CD4-positive, alpha-beta T cell treated with Interleukin-4 for 4 hours (primary cell): ENCODE measurements around the gene MYCL.

Source experiments
- DNase-seq: peaks from one replicate; pipeline ENCODE4 v3.0.0-alpha.2; 2020

Gene MYCL, protein sequence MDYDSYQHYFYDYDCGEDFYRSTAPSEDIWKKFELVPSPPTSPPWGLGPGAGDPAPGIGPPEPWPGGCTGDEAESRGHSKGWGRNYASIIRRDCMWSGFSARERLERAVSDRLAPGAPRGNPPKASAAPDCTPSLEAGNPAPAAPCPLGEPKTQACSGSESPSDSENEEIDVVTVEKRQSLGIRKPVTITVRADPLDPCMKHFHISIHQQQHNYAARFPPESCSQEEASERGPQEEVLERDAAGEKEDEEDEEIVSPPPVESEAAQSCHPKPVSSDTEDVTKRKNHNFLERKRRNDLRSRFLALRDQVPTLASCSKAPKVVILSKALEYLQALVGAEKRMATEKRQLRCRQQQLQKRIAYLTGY

GRCh38 chr1:39901714-39902459 lies at the start of gene MYCL:
TSS of gene MYCL (minus strand) at chr1:39901917. CDS start at chr1:39901434, 483 bp downstream.
- DNase-seq: peak; percentile 67

DNA sequence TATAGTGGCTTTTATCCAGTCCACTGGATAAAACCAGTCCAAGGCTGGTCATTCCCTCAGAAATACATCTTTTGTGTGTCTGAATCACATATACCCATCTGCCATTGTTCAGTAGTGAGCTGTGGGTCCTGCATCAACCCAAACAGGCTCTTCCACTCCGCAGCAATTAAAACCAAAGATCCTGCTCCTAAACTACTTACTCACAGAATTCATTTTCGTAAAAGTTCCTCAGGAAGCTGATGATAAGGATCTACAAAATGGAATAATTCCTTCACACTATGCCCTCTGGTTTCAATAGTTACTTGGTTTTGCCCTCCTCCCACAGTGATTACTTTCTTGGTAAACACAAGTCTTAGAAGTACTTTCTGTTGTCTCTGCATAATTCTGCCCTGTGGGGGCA lies 48.2 kb upstream of the MYCL start:
- no peak for DNase-seq

GRCh38 chr1:39947260-39947659 lies 45.5 kb upstream of the MYCL start:
- no peak for DNase-seq

DNA sequence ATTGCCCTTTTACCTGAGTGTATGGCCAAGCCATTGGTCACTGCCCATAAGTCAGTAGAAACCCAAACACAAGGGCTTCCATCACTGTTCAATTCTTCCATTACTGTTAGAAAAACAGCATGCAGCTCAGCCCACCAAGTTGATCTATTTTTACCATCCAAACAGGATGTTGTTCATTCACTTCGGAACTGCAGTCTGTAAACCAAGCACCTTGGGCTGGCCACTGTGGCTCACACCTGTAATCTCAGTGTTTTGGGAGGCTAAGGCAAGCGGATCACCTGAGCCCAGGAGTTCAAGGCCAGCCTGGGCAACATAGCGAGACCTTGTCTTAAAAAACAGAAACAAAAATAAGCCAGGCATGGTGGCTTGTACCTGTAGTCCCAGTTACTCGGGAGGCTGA lies 44.5 kb upstream of the MYCL start:
- no peak for DNase-seq

- DNase-seq: no peak
Measured at GRCh38 chr1:39944410-39945112, 42.8 kb upstream of the MYCL start.

- no peak for DNase-seq
Measured at GRCh38 chr1:39943471-39944290, 42.0 kb upstream of the MYCL start.

DNA sequence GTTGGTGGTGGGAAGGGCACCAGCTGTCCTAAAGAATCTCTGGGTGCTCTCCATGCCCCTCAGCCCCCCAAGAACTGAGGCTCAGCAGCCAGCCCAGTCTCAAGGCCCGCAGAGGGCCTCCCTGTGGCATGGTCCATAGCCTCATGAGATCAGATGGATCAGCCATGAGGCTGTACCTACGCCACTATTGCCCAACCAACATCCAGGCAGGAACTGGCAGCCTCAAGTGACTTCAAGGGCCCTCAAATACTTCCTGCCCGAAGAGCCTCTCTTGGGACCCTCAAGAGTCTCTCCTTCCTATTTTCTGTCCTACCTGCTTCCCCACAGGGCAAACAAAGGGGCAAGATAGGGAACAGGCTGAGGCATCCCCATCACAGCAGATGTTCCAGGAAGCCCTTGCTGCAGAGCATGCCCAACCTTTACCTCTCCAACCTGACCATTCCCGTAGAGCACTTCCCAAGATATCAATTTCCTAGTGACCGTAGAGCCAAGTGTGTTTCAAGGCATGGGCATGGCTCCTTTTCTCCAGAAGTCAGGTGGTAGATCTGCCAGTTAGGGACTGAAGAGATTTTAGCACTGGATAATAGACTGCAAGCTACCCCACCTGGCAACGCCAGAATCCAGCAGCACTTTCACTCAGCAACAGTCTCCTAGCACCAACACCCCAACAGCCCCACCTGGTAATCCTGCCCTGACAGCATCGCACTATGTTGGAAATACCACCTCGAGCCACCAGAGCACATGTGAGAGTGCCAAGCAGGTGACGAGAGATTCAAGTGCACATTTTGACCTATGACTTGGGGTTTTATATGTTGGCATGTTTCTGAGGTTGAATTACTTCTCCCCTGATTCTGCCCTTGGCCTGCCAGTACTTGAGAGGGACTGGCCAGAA lies 39.5 kb upstream of the MYCL start:
- DNase-seq: no peak

DNA sequence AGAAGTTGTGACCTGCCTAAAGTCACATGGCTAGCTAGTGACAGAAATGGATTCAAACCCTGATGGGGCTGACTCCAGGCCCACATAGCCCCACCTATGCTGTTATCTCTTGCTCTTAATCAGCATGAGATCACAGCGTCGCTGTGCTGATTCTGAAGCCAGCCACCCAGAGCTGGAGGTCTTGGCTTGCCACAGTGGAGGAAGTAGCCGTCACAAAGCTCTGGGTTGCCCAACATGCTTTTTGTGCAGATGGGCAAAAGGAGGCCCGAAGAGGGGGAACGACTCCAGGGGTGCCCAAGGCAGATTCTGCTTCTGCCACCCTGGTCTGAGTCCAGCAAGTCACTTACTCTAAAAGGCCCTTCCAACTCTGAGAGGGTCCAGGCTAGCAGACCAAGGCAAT lies 38.5 kb upstream of the MYCL start:
- DNase-seq: no peak

DNA sequence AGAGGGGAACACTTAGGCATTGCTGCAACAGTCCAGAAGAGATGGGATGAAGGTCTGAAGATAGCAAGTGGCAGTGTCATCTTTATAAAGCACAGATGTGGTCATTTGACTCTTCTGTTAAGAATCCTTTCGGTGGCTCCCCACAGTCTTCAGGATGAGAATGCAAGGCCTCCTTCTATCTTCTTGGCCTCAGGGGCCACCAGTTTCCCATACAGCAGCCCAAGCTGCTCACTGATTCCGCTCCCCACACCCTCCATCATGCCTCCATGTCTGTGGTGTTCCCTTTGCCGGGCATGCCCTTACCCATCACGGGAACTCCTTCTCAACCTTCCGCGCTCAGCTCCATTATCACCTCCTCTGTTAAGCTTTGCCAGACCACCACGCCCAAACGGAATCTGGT lies 37.1 kb upstream of the MYCL start:
- no peak for DNase-seq

DNA sequence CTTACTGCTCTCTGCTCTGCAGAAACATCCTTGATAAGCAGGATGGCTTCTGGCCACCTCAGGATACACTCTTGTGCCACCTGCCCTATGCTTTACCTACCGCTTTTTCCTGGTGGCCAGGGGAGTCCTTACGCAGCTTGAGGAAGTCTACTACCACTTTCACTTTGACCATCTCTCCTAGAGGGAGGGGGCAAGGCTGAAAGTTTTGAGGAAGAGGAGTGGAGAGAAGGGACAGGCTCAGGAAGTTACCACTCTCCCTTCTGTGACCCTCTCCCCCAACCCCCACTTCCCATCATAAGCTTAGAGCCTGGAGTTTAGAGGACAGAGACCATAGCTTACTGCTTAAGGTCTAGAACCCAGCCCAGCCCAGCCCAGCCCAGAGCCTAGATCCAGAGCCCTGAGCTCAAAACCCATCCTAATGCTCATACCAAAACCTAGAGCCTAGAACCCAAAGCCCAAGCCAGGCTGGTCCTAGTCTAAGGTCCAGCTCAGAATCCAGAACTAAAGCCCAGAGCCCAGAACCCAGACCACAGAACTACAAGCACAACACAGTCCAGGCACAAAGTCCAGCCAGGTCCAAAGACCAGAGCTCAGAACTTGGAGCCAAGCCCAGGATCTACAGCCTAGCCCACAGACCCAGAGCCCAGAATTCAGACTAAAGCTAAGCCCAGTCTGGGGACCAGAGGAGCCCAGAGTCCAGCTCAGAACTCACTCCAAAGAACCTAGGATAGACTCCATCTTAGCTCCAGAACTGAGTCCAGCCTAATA lies 35.2 kb upstream of the MYCL start:
- no peak for DNase-seq

DNA sequence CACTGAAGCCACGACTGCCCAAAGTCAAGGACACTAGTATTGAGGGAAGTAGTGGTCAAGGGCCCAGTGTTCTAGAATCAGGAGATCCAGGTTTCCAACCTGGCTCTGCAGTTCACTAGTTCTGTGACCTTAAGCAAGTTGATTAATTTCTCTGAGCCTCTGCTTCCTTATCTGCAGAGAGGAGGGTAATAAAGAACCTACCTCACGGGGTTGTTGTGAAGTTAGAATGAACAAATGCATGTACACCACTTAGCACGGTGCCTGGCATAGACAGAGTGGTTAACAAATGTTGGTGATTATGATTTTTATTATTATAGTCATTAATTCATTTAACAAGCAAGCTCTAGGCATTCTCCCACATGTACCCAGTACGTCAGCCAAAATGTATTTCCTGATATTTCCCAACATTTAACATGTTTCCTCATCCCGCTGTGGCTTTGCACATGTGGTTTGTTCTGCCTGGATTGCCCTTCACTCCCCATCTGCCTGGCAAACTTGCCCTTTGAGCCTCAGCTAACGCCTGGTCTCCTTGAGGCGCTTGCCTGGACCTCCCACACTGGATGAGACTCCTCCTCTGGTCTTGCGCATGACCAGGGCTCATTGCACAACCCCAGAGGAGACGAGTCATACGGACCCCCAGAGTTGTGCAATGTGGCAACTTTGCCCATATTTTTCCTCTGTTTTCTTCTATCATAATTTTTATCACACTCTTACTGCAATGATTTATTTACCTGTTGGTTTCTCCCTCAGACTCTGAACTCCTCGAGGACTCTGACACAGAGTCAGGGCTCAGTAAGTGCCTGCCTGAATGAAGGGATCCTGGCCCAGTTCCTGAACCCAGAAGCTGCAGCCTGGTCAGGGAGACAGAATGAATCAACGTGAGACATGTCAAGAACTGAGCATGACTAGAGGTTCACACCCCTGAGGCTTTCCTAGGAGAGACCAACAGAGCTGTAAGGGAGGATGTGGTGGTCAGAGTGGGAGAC lies 32.5 kb upstream of the MYCL start:
- DNase-seq: no peak

- no peak for DNase-seq
Measured at GRCh38 chr1:39928809-39929587, 27.3 kb upstream of the MYCL start.

DNA sequence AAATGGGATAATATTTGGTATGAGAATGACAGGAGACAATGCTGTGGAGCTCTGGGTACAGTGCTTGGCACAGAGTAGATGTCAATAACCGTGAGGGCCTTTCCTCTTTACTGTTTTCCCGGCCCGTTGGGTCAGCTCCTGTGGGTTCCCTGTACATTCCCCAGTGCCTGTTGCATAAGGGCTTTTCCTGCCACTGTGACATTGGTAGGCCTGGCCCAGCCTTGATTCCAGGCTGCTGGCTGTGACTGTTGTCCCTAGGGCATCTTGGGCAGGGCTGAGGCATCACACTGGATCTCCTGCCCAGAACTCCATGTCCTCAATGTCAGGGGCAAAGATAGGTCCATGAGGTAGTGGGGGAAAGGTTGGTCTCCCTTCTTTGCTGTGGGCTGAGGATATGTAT lies 25.8 kb upstream of the MYCL start:
- DNase-seq: no peak

GRCh38 chr1:39926820-39927219 lies 25.1 kb upstream of the MYCL start:
- DNase-seq: no peak

GRCh38 chr1:39926343-39926793 lies 24.7 kb upstream of the MYCL start:
- DNase-seq: no peak

GRCh38 chr1:39925721-39926342 lies 24.1 kb upstream of the MYCL start:
- no peak for DNase-seq

DNA sequence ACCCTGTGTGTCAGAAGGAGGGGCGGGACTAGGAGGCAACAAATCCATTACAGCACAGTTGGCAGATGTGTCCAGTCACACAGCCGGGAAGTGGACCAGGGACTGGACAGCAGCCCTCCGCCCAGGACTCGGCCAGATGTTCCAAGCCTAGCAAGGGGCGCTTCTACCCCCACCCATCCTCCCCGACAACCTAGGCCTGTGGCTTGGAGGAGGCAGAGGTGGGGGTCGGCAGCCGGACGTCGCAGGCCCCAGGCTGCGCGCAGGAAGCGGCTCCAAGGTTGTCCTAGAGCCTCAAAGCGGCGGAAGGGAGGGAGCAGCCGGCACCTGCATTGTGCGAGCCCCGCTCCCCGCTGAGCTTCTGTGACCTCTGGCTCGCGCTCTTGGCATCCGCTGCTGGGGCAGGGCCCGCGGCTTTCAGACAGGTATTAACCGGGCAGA lies 20.6 kb upstream of the MYCL start:
- no peak for DNase-seq

GRCh38 chr1:39919545-39919944 lies 17.8 kb upstream of the MYCL start:
- peak; percentile 67 for DNase-seq
